ENCODE results near the gene ADAMTS12. TPM values are rescaled to one million over a fixed set of nuclear protein-coding genes. Genes with fewer than 3 reads are reported as not detected.
A peak's percentile ranks its signal among the peaks of the same experiment; 100 is the strongest.

Gene ADAMTS12
- total and polyA plus RNA-seq, 10 of the 15 experiments (the other 5 are each of a cell fraction or from before 2014, with no cell fraction given) = 0.11 to 35.8 (median 20.7) TPM

DNA sequence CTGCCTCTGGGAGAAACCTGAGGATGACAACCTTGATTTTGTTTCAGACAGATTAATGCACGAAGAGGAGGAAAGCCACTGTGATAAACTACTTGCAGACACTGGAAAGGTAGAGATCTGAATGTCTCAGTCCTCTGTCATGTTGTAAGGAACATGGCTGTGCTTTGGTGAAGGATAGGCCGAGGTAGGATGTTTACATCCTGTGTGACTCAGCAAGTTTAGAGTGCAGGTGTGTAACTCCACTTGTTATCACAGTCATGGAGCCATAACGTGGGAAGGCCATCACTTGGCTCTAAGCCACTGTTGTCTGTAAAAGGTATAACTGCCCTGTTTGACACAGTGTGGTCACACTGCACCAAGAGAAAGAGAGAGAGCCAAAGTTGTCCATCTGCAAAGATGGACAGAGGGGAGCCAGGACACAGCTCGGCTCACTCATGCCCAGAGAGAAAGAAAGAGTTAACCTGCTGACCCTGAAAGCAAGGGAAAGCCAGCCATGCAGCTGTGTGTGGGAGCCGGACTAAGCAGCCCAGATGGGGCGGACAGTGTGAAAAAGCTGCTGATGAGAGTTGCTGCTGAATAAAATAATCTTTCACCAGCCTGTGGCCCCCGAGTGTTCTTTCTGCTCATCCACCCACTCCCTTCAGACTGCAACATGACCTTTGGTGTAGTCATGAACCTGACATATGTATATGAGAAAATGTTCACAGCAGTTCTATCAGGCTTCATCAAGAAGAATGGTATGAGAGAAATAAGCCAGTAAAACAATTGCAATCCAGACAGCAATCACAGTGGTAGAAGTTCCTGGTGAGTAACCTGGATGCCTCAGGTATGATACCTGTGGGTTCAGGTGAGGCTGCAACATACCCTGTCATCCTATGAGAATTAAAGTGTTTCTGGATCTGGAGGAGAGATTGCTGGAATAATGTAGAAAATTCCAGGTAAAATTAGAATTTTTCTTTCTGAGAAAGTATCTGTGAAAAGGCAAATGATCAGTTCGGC lies 335.2 kb downstream of the ADAMTS12 start:
- Histone ChIP-seq H3K27ac (ENCODE audit: control insufficient read depth, insufficient read depth) (no peak overlapping the region), H3K36me3 (ENCODE audit: control insufficient read depth in 2 of 2, insufficient read depth in 2 of 2, low read length in 1 of 2) (no peaks in the 10 kb centered on the region; a peak in 1 of 4 replicates), H3K4me2 (ENCODE audit: control insufficient read depth, insufficient read depth) (no peak overlapping the region), H2AFZ (ENCODE audit: control insufficient read depth, low read depth, low read length) (no peak overlapping the region), H3K79me2 (ENCODE audit: control insufficient read depth, insufficient read depth, low read length) (no peaks in the 10 kb centered on the region), H4K20me1 (ENCODE audit: control insufficient read depth, insufficient read depth) (no peaks in the 10 kb centered on the region), H3K27me3 (replicated peaks in 1 of 2; ENCODE audit: control insufficient read depth in 2 of 2, insufficient read depth in 2 of 2, low read length in 1 of 2) (no peaks in the 10 kb centered on the region), H3K4me3 (no peak overlapping the region), H3K9me3 (replicated peaks; ENCODE audit: control insufficient read depth, insufficient read depth, low read length) (no peaks in the 10 kb centered on the region), H3K4me1 (ENCODE audit: control insufficient read depth, insufficient read depth, low read length) (no peaks in the 10 kb centered on the region), H3K9ac (ENCODE audit: control insufficient read depth, insufficient read depth, low read length) (no peak overlapping the region)
- DNase-seq (ENCODE audit: low read depth, low spot score) (no peak), FAIRE-seq (peak; percentile 74), ATAC-seq (no peak)
- SMC1A ChIA-PET (ENCODE audit: uncharacterized antibody, unreplicated experiment) = interaction anchor here (0.9 kb wide), 1 partner anchor 32 kb away, joined by 3 read pairs; no protein-coding TSS in a partner anchor
- no TSS peak for BruUV-seq (replicated peaks)
- intact Hi-C loops (cut with micrococcal nuclease; ENCODE audit: unreplicated experiment) = no loop called here
- in situ Hi-C loops (cut with MboI) = no loop called here
- RAD21 ChIA-PET (ENCODE audit: unreplicated experiment) = no interaction called here
- CTCF ChIA-PET = interaction anchor here (1.1 kb wide), 1 partner anchor 377 kb away, joined by 3 read pairs; no protein-coding TSS in a partner anchor
- POLR2A ChIA-PET = interaction anchor here (0.6 kb wide), 1 partner anchor 917 kb away, joined by 3 read pairs; no protein-coding TSS in a partner anchor
- WGBS (ENCODE audit: insufficient coverage, insufficient replicate concordance, low lambda C conversion rate, missing lambda C conversion rate) = 58% methylated on average over 8 of the region's 8 CpGs
- TF ChIP-seq CEBPZ (IDR thresholded peaks at IDR 0.05; ENCODE audit: low read depth, low read length) (no peak), BMI1 (IDR thresholded peaks at IDR 0.05; ENCODE audit: borderline replicate concordance) (no peak), YBX1 (IDR thresholded peaks at IDR 0.05) (no peak), HSF1 (IDR thresholded peaks at IDR 0.05; ENCODE audit: low read depth, low read length) (no peak), HDAC6 (IDR thresholded peaks at IDR 0.05; ENCODE audit: unreplicated experiment) (no peak), PAX5 (IDR thresholded peaks at IDR 0.05; ENCODE audit: borderline replicate concordance, low read depth, low read length) (no peak), MLLT1 (IDR thresholded peaks at IDR 0.05) (no peak)
- TF ChIP-seq, protein P1, sequence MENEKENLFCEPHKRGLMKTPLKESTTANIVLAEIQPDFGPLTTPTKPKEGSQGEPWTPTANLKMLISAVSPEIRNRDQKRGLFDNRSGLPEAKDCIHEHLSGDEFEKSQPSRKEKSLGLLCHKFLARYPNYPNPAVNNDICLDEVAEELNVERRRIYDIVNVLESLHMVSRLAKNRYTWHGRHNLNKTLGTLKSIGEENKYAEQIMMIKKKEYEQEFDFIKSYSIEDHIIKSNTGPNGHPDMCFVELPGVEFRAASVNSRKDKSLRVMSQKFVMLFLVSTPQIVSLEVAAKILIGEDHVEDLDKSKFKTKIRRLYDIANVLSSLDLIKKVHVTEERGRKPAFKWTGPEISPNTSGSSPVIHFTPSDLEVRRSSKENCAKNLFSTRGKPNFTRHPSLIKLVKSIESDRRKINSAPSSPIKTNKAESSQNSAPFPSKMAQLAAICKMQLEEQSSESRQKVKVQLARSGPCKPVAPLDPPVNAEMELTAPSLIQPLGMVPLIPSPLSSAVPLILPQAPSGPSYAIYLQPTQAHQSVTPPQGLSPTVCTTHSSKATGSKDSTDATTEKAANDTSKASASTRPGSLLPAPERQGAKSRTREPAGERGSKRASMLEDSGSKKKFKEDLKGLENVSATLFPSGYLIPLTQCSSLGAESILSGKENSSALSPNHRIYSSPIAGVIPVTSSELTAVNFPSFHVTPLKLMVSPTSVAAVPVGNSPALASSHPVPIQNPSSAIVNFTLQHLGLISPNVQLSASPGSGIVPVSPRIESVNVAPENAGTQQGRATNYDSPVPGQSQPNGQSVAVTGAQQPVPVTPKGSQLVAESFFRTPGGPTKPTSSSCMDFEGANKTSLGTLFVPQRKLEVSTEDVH (IDR thresholded peaks at IDR 0.05; ENCODE audit: low read depth, partially characterized antibody) = no peak
- TF ChIP-seq, protein P2, sequence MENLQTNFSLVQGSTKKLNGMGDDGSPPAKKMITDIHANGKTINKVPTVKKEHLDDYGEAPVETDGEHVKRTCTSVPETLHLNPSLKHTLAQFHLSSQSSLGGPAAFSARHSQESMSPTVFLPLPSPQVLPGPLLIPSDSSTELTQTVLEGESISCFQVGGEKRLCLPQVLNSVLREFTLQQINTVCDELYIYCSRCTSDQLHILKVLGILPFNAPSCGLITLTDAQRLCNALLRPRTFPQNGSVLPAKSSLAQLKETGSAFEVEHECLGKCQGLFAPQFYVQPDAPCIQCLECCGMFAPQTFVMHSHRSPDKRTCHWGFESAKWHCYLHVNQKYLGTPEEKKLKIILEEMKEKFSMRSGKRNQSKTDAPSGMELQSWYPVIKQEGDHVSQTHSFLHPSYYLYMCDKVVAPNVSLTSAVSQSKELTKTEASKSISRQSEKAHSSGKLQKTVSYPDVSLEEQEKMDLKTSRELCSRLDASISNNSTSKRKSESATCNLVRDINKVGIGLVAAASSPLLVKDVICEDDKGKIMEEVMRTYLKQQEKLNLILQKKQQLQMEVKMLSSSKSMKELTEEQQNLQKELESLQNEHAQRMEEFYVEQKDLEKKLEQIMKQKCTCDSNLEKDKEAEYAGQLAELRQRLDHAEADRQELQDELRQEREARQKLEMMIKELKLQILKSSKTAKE (IDR thresholded peaks at IDR 0.05; ENCODE audit: low read depth, poor library complexity, severe bottlenecking) = no peak
